ENCODE data around the gene ATP2A3.

ATP2A3 gene

DNA sequence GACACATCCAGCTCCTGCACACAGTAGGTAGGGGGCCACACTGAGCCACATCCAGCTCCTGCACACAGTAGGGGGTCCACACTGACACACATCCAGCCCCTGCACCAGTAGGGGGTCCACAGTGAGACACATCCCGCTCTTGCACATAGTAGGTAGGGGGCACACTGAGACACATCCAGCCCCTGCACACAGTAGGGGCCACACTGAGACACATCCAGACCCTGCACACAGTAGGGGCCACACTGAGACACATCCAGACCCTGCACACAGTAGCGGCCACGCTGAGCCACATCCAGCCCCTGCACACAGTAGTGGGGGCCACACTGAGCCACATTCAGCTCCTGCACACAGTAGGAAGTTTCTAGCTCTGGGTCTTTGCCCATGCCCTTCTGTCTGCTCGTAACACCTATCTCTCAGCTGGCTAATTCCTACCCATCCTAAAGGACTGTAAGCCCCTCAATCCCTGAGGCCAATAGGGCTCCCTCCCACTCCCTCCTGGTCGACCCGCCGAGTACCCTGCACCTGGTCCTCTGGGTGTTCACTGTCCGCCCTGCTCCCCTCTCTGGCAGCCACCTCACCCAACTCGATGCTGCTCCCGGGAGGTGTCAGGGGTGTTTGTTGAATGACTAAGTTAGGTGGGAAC is 9.4 kb upstream of the ATP2A3 start:
- no peak for DNase-seq (ENCODE audit: low read depth in 2 of 2, low spot score in 1 of 2)

GRCh38 chr17:3972931-3973330 is 8.7 kb upstream of the ATP2A3 start:
- DNase-seq (ENCODE audit: low read depth in 2 of 2, low spot score in 1 of 2), result no peak

DNA sequence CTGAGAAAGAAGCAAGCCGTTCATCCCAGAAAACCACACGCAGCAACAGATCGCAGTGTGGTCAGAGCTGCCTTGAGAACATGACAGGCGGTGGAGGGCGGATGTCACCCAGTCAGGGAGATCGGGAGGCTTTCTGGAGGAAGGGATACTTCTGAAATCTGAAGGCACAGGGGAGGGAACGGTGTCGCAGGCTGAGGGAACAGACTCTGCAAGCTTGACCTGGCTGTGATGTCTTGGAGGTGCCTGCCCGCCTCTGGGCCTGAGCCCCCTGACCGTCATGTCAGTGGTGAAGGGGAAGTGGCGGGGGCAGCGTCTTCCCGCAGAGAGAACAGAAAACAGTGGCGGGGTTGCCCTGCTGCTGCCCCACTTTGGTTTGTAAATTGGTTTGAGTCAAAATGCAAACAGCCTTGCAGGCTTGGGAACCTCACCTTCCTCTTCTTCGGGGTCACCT is 8.1 kb upstream of the ATP2A3 start:
- DNase-seq (ENCODE audit: low read depth in 2 of 2, low spot score in 1 of 2), result no peak

GRCh38 chr17:3970668-3971067 is 6.4 kb upstream of the ATP2A3 start:
- DNase-seq (ENCODE audit: low read depth in 2 of 2, low spot score in 1 of 2), result no peak

DNA sequence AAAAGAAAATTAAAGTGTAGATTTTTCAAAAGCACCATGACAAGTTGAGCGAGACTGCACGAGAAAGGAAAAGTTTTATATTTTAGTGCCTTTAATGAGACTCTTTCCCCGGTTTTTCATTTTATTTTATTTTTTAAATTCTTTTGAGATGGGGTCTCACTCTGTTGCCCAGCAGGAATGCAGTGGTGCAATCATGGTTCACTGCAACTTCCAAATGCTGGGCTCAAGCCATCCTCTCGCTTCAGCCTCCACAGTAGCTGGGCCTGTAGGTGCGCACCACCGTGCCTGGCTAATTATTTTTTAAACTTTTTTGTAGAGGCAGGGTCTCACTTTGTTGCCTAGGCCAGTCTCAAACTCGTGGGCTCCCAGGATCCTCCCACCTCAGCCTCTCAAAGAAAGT is 5.7 kb upstream of the ATP2A3 start:
- no peak for DNase-seq (ENCODE audit: low read depth in 2 of 2, low spot score in 1 of 2)

DNA sequence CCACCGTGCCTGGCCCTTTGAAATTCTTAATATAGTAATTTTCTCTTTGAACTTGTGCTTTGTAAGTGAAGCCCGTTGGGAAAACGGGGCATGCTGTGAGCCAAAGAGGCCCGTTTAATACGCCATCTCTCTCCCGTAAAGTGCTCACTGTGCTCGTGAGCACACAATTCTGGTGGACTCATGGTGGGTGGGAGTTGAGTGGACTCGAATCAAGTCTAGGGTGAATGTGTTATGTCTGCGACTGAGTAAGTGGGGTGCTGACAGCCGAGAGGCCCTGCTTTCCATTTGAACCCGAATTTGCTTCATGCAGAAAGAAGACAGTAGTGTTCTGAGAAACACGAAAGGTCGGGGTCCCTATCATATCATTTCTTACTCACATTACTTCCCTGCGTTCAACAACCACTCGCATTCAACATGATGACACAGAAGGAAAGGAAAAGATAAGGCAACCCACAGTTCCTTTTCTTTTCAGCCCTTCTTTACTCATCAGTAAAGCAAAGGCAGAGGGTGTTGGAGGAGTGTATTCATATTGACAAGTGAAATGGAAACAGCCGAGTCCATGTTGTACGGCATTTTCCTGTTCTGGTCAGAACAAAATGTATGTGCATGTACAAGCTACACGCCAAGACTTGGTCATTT is 4.8 kb upstream of the ATP2A3 start:
- DNase-seq (ENCODE audit: low read depth in 2 of 2, low spot score in 1 of 2), result no peak

GRCh38 chr17:3968015-3968414 is 3.8 kb upstream of the ATP2A3 start:
- no peak for DNase-seq (ENCODE audit: low read depth in 2 of 2, low spot score in 1 of 2)

- no peak for DNase-seq (ENCODE audit: low read depth in 2 of 2, low spot score in 1 of 2)
Observed at GRCh38 chr17:3966720-3967363, 2.6 kb upstream of the ATP2A3 start.

DNA sequence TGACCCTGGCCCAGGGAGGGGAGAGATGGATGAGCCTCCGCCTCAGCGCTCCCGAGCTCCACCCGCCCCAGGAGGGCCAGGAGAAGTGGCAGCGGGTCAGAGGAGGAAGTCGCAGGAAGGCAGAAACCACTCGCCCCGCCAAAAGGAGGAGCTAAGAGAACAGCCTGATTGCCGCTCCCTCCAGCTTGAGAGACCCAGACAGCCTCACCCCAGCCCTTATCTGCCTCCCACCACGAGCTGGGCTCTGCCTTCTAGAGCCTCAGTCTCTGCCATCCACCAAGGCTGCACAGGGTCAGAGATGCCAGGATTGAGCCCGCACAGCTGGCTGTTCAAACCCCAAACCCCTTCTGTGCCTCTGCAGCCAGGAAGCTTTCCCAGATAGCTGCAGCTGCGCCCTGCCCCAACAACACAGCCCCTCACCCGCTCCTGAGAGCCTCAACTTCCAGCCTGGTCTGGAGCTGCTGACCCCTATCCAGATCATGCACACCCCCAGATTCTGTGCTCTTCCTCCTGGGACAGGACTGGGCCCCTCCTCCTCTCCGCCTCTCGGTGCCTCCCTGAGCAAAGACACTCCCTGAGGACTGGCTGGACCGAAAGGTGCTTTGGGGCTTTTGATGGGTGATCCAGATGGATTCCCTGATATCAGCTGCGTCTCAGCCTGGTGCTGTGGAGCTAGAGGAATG is 1.0 kb upstream of the ATP2A3 start:
- DNase-seq (ENCODE audit: low read depth in 2 of 2, low spot score in 1 of 2), result peak in 1 of 2 donors; percentile 44

DNA sequence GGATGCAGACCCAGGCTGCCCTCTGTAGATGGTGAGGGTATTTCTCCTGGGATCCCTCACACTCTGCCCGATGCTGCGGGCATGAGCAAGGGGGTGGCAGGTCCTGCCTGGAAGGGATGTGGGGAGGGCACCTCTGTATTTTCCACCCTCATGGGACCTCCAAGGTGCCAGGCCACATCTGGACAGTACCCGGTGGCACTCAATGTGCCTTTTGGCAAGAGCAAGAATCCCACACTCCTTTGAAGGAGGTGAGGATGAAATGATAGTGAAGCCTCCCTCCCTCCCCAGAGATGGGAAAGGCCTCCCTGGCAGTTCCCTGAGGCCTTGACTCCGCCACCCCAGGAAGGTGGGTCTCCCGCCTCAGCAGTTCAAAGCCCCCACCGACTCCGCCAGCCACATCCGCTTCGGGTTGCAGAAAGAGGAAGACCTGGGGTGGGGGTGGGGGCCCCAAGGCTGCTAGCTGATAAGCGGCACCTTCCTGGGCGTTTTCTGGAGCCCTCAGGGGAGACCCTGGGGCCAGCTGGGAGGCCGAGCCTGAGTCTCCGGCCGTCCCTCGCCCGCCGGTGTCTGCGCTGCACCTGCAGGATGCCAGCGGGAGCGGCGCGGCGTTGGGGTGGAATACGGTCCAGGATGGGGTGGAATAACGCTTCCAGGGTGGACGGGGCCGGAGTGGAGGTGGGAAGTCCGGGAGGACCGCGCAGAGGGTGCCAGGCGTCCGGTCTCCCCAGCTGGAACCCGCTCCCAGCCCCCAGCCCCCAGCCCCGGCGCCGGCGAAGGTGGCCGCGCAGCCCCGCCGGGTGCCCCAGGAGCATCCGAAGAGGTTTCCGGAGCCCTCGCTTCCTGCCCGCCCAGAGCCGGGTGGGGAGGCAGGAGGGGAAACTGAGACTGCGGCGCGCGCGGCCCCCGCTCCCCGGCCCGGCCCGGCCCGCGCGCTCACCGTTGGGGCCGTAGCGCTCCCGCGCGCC is 718 bp downstream of the ATP2A3 start:
- DNase-seq (ENCODE audit: low read depth in 2 of 2, low spot score in 1 of 2), result peak in 1 of 2 donors; percentile 42

DNA sequence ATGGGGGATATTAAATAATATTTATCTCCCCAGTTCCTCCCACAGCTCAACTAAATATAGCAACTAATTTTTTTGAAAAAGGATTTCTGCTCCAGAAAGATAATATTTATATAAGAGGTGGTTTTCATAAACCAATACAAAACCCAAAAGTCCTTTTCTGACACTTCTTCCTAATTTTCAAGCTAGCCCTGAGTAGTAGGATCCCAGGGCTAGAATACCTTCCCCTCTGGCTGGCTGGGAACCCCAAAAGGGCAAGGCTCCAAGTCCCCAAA is 1.3 kb downstream of the ATP2A3 start:
- DNase-seq (ENCODE audit: low read depth in 2 of 2, low spot score in 1 of 2), result no peak

DNA sequence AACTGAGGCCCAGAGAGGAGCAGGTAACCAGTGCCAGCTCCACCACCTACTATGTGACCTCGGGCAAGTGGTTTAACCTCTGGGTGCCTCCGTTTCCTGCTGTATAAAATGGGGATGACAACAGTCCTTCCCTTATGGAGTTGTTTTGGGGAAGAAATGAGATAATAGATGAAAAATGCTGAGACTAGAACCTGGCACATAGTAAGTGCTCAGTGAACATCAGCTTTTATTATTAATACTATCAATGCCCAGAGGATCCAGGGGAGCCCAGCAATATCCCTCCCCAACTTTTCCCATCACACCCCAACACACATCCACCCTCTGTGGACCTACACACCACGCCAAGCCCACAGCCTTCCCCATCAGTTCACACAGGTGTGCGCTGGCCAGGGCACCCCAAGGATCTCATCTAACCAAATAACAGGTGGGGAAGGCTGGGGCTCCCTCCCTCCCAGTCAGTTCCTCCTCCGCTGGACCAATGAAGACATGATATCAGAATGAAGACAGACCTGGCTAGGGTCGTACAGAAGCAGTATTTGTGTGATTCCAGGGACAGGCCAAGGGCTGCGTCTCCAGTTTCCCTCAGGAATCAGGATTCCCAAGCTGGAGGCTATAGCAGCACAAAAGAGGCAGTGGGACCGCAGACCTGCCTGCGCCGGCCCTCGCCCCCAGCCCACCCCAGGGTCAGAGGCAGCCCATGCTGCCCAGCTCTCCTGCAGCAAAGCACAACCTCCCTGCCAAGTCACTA is 1.8 kb downstream of the ATP2A3 start:
- DNase-seq (ENCODE audit: low read depth in 2 of 2, low spot score in 1 of 2), result no peak

- no peak for DNase-seq (ENCODE audit: low read depth in 2 of 2, low spot score in 1 of 2)
Observed at GRCh38 chr17:3961564-3962047, 2.6 kb downstream of the ATP2A3 start.

- no peak for DNase-seq (ENCODE audit: low read depth in 2 of 2, low spot score in 1 of 2)
Observed at GRCh38 chr17:3960764-3961163, 3.5 kb downstream of the ATP2A3 start.

DNA sequence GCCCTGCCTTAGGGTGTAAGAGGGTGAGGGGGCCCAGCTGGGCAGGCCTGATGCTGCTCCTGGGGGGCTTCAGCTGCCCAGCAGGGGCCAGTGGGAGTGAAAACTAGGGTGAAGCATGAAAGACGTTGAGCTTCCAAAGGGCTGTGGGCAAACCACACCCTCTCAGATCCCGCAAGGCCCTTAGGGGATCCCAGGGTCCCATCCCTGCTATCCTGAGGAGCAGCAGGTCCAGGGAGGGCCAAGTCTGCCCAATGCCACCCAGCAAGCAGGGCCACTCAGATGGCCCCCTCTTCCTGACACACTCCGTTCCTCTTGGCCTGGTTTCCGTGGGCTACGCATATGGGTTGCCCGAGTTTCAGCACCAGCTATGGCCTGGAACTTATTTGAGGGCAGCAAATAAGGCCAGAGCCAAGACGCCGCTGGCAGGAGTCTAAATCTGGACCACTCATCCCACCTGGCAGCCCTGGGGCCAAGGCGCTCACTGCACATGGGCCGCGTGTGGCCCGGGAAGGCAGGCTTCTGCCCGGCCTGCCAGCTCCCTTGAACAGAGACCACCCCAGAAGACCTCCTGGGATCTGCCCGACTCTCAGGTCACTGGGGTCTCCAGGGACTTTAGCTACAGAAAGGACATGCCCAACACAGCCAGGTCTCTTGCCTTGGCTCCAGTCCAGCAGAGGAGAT is 4.2 kb downstream of the ATP2A3 start:
- no peak for DNase-seq (ENCODE audit: low read depth in 2 of 2, low spot score in 1 of 2)

DNA sequence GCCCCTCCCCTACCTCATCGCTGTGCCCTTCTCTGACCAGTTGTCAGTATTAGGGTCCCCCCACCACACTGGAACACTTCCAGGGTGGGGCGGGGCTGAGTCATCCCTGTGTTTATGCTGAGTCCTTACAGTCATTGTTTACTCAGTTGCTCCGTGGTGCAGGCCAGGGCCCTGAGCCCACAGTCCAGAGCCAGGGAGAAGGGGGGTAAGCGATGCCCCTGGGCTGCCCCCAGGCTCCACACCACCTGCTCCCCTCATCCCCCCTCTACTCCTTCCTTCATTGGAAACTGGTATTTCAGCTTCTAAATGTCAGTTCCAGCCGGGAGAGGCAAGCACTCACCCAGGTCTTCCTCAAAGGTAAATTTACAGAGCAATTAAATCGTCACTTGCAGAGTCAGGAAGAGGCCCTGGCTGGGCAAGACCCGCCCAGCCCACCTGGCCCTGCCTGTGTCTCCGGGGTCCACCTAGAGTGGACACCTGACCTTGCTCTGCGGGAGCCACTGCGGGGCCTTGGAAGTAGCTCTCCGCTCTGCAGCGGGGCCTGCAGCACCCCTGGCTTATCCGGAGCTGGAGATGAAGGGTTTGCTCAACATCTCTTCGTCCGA is 4.8 kb downstream of the ATP2A3 start:
- no peak for DNase-seq (ENCODE audit: low read depth in 2 of 2, low spot score in 1 of 2)

DNA sequence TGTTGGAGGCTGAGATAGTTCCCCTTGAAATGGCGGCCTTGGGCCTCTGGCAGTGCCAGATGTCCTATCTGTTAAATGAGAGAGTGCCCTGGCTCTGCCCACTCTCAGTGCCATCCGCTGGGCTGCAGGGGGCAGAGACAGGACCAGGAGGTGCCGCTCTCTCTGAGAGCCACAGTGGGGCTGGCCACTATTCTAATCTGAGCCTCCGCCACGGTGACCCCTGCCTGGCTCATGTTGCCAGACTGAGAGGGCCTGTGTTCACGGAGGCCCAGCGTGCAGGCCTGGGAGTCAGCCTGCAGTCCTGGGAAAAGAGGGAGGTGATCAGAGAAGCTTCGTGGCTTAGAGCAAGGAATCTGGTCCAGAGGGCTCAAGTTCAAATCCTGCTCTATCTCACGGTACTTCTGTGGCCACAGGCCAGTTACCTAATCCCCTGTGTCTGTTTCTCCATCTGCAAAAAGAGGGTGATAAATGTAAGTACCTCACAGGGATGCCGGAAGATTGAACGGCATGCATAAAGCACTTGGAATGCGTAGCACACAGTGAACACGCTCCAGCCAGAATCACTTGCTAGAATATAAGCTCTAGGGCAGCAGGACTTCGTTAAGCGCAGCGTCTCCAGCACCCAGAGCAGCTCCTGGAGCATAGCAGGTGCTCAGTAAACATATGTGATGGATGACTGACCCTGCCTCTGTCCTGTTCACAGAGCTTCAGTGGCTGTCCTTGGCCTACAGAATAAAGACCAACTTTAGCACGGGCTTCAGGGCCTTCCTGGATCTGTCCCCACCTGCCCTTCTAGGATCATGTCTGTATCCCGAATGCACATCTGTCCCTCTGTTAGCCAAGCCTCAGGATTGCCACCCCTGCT is 6.3 kb downstream of the ATP2A3 start:
- no peak for DNase-seq (ENCODE audit: low read depth in 2 of 2, low spot score in 1 of 2)

GRCh38 chr17:3956983-3957382 is 7.3 kb downstream of the ATP2A3 start:
- no peak for DNase-seq (ENCODE audit: low read depth in 2 of 2, low spot score in 1 of 2)

All from stimulated activated CD8-positive, alpha-beta memory T cell treated with anti-CD3 and anti-CD28 coated beads, Interleukin-4, amount 100 ng/mL, for 1 hour (primary cell).